ENCODE measurements around the gene MUC21. TPM values are rescaled to one million over a fixed set of nuclear protein-coding genes. Genes with fewer than 3 reads are reported as not detected.

The MUC21 gene
- total and polyA plus RNA-seq, 2 of the 8 experiments (the other 6 are each of a cell fraction or from before 2014, with no cell fraction given): not detected

GRCh38 chr6:31020057-31020456 is 36.5 kb downstream of the MUC21 start:
- H3K56ac ChIP-seq (replicated peaks; ENCODE audit: insufficient read length, low read depth, low read length): no peak overlapping the region
- FAIRE-seq: no peak
- no peaks in the 10 kb centered on the region for H4K20me1 ChIP-seq (replicated peaks in 1 of 2; ENCODE audit: control insufficient read depth in 1 of 2, insufficient read depth in 2 of 2, low read length in 2 of 2)
- H2BK15ac ChIP-seq (ENCODE audit: low read length): no peak overlapping the region
- H3K14ac ChIP-seq (ENCODE audit: insufficient read length): no peak overlapping the region
- no peak overlapping the region for H2AFZ ChIP-seq (ENCODE audit: low read length)
- 61% methylated on average over 2 of the region's 2 CpGs; no CpG with 5 or more reads in 1 of the 2 experiments for WGBS, 2 experiments (ENCODE audit: extremely low coverage in 1 of 2, insufficient coverage in 1 of 2, insufficient read length in 1 of 2, insufficient replicate concordance in 2 of 2, low coverage in 1 of 2, low lambda C conversion rate in 2 of 2, missing lambda C conversion rate in 1 of 2)
- H2BK12ac ChIP-seq (ENCODE audit: low read depth, low read length): no peak overlapping the region
- H3K79me1 ChIP-seq (ENCODE audit: low read depth, low read length): no peaks in the 10 kb centered on the region
- no peak overlapping the region for H2BK20ac ChIP-seq (ENCODE audit: low read length)
- ChIA-PET POLR2A (ENCODE audit: partially characterized antibody) (interaction anchor here (1.1 to 1.8 kb wide), 3 partner anchors 14 to 38 kb away, joined by 3 to 4 read pairs (median 3); no protein-coding TSS in a partner anchor), CTCF (ENCODE audit: partially characterized antibody) (interaction anchor here (0.8 to 1.6 kb wide), 5 partner anchors 18 to 64 kb away, joined by 3 to 6 read pairs (median 4); no protein-coding TSS in a partner anchor)
- no peaks in the 10 kb centered on the region for H3K79me2 ChIP-seq (ENCODE audit: control insufficient read depth in 1 of 2, insufficient read depth in 2 of 2, low read length in 2 of 2)
- no peak overlapping the region for H2AK5ac ChIP-seq (ENCODE audit: low read depth, low read length)
- no peak overlapping the region for H2BK120ac ChIP-seq (replicated peaks; ENCODE audit: low read depth, low read length)
- no peak overlapping the region for H3K4ac ChIP-seq (replicated peaks; ENCODE audit: insufficient read length, low read depth, low read length)
- no peak for TF ChIP-seq SIN3A (conservative IDR thresholded peaks at IDR 0.05 in 1 of 2, IDR thresholded peaks at IDR 0.05 in 1 of 2; ENCODE audit: low read depth in 1 of 2, low read length in 2 of 2)
- no peak for TF ChIP-seq EZH2 (IDR thresholded peaks at IDR 0.05; ENCODE audit: low read depth, low read length, severe bottlenecking)
- no peak for TF ChIP-seq CEBPB (IDR thresholded peaks at IDR 0.05; ENCODE audit: low read depth, low read length)
- H3K4me1 ChIP-seq (replicated peaks in 1 of 4; ENCODE audit: control insufficient read depth in 3 of 4, insufficient read depth in 4 of 4, low read length in 3 of 4): no peaks in the 10 kb centered on the region; a peak in 1 of 7 replicates
- H3K9ac ChIP-seq (replicated peaks in 1 of 4; ENCODE audit: extremely low read depth in 1 of 4, low read depth in 3 of 4, low read length in 3 of 4): no peak overlapping the region
- peak overlapping the region; percentile 38 to 54; a peak in 3 of 4 replicates for H3K4me2 ChIP-seq (ENCODE audit: insufficient read depth in 1 of 2, low read depth in 2 of 2, low read length in 2 of 2)
- H3K18ac ChIP-seq (ENCODE audit: extremely low read depth, low read length): no peak overlapping the region
- H3K23me2 ChIP-seq (ENCODE audit: low read depth, low read length): no peaks in the 10 kb centered on the region
- no peak for DNase-seq (ENCODE audit: low read depth in 1 of 2, low spot score in 2 of 2)
- H3K27ac ChIP-seq (ENCODE audit: low read depth, low read length): no peak overlapping the region
- H3K9me3 ChIP-seq (ENCODE audit: insufficient read depth in 2 of 2, low read depth in 1 of 2, low read length in 1 of 2): peaks cover 6 to 11% of the 10 kb centered on the region in 2 experiments; a peak in 2 of 4 replicates
- peaks cover 0 to 5% (median 0%) of the 10 kb centered on the region in 4 experiments; a peak in 1 of 8 replicates for H3K36me3 ChIP-seq (ENCODE audit: control insufficient read depth in 2 of 4, insufficient read depth in 4 of 4, low read length in 3 of 4)
- H4K91ac ChIP-seq (replicated peaks; ENCODE audit: insufficient read length, low read length): no peak overlapping the region
- peak overlapping the region in 1 of 4 experiments; percentile 36; a peak in 2 of 8 replicates for H3K4me3 ChIP-seq (ENCODE audit: extremely low read depth in 1 of 4, insufficient read depth in 2 of 4, low read depth in 3 of 4, low read length in 4 of 4)
- no peak overlapping the region for H4K5ac ChIP-seq (ENCODE audit: insufficient read length, low read depth, low read length)
- H2BK5ac ChIP-seq (ENCODE audit: low read depth, low read length): no peak overlapping the region
- H3K27me3 ChIP-seq (replicated peaks in 1 of 4; ENCODE audit: control insufficient read depth in 3 of 4, extremely low read depth in 1 of 4, insufficient read depth in 3 of 4, low read length in 3 of 4): no peaks in the 10 kb centered on the region; a peak in 1 of 7 replicates
- no peak overlapping the region for H4K8ac ChIP-seq (ENCODE audit: extremely low read depth, insufficient read depth, low read length)
- H3K23ac ChIP-seq (ENCODE audit: insufficient read length): no peak overlapping the region
